ENCODE results near the gene CAMKK1. TPM values are rescaled to one million over a fixed set of nuclear protein-coding genes. Genes with fewer than 3 reads are reported as not detected.
A peak's percentile ranks its signal among the peaks of the same experiment; 100 is the strongest.

Gene CAMKK1
- total RNA-seq, 1 donor from 2014 or later: 3.8 TPM

GRCh38 chr17:3915995-3916696 lies 23.3 kb upstream of the CAMKK1 start, which contains the start of gene P2RX1:
Gene P2RX1, minus strand, starts transcription at chr17:3916465. Its CDS starts 240 bp downstream, at chr17:3916225.
- H3K4me3 Mint-ChIP-seq (ENCODE audit: unreplicated experiment): no peak within 1 kb of the TSS
- H3K27ac Mint-ChIP-seq (ENCODE audit: unreplicated experiment): no peak within 1 kb of the TSS

GRCh38 chr17:3915581-3915994 lies 22.7 kb upstream of the CAMKK1 start:
- no peak overlapping the region for H3K27ac Mint-ChIP-seq (ENCODE audit: unreplicated experiment)
- no peaks in the 10 kb centered on the region for H3K36me3 Mint-ChIP-seq (ENCODE audit: low read depth, unreplicated experiment)
- Histone ChIP-seq H3K9me3 (ENCODE audit: insufficient read depth, low read depth, low read length) (no peaks in the 10 kb centered on the region), H4K20me1 (ENCODE audit: insufficient read depth, low read length) (no peaks in the 10 kb centered on the region), H3K27me3 (ENCODE audit: insufficient read depth, low read length) (no peaks in the 10 kb centered on the region), H3K4me2 (ENCODE audit: low read length) (no peak overlapping the region), H3K4me1 (ENCODE audit: insufficient read depth, low read length) (no peaks in the 10 kb centered on the region), H2AFZ (ENCODE audit: low read depth, low read length) (no peak overlapping the region), H3K27ac (ENCODE audit: low read depth, low read length) (no peak overlapping the region), H3K9ac (ENCODE audit: low read length) (no peak overlapping the region), H3K4me3 (ENCODE audit: insufficient read depth, low read depth, low read length) (no peak overlapping the region), H3K36me3 (ENCODE audit: insufficient read depth, low read length) (no peaks in the 10 kb centered on the region), H3K79me2 (ENCODE audit: insufficient read depth, low read length) (no peaks in the 10 kb centered on the region)
- H3K9me3 Mint-ChIP-seq (ENCODE audit: unreplicated experiment): no peaks in the 10 kb centered on the region
- peaks cover 32% of the 10 kb centered on the region for H3K27me3 Mint-ChIP-seq (ENCODE audit: low read depth, unreplicated experiment)
- DNase-seq (ENCODE audit: low read depth) (no peak), FAIRE-seq (no peak)
- TF ChIP-seq CTCF (IDR thresholded peaks at IDR 0.05; ENCODE audit: insufficient read depth, low read depth, low read length) (no peak), EZH2 (IDR thresholded peaks at IDR 0.05; ENCODE audit: insufficient read depth, low read length) (no peak)
- H3K4me3 Mint-ChIP-seq (ENCODE audit: unreplicated experiment): no peak overlapping the region
- H3K4me1 Mint-ChIP-seq (ENCODE audit: low read depth, unreplicated experiment): no peaks in the 10 kb centered on the region

More at GRCh38 chr17:3915995-3916696, 23.3 kb upstream of the CAMKK1 start, which contains the start of gene P2RX1:
- H3K27me3 Mint-ChIP-seq (ENCODE audit: low read depth, unreplicated experiment): peaks cover 34% of the 10 kb centered on the region
- FAIRE-seq (no peak), DNase-seq (ENCODE audit: low read depth) (no peak)
- no peaks in the 10 kb centered on the region for H3K36me3 Mint-ChIP-seq (ENCODE audit: low read depth, unreplicated experiment)
- no peaks in the 10 kb centered on the region for H3K36me3 ChIP-seq (ENCODE audit: insufficient read depth, low read length)
- H3K4me1 Mint-ChIP-seq (ENCODE audit: low read depth, unreplicated experiment): no peaks in the 10 kb centered on the region
- H2AFZ ChIP-seq (ENCODE audit: low read depth, low read length): no peak within 1 kb of the TSS
- no peak within 1 kb of the TSS for H3K27ac ChIP-seq (ENCODE audit: low read depth, low read length)
- H3K4me2 ChIP-seq (ENCODE audit: low read length): no peak within 1 kb of the TSS
- no peaks in the 10 kb centered on the region for H3K9me3 Mint-ChIP-seq (ENCODE audit: unreplicated experiment)
- H4K20me1 ChIP-seq (ENCODE audit: insufficient read depth, low read length): no peaks in the 10 kb centered on the region
- H3K79me2 ChIP-seq (ENCODE audit: insufficient read depth, low read length): no peaks in the 10 kb centered on the region
- TF ChIP-seq CTCF (IDR thresholded peaks at IDR 0.05; ENCODE audit: insufficient read depth, low read depth, low read length) (no peak), EZH2 (IDR thresholded peaks at IDR 0.05; ENCODE audit: insufficient read depth, low read length) (no peak)
- H3K4me1 ChIP-seq (ENCODE audit: insufficient read depth, low read length): no peaks in the 10 kb centered on the region
- H3K9me3 ChIP-seq (ENCODE audit: insufficient read depth, low read depth, low read length): no peaks in the 10 kb centered on the region
- H3K4me3 ChIP-seq (ENCODE audit: insufficient read depth, low read depth, low read length): no peak within 1 kb of the TSS
- no peak within 1 kb of the TSS for H3K9ac ChIP-seq (ENCODE audit: low read length)
- no peaks in the 10 kb centered on the region for H3K27me3 ChIP-seq (ENCODE audit: insufficient read depth, low read length)

GRCh38 chr17:3914312-3914670 lies 21.4 kb upstream of the CAMKK1 start:
- Histone ChIP-seq H3K9me3 (ENCODE audit: insufficient read depth, low read depth, low read length) (no peaks in the 10 kb centered on the region), H3K4me2 (ENCODE audit: low read length) (no peak overlapping the region), H3K27ac (ENCODE audit: low read depth, low read length) (no peak overlapping the region), H3K4me1 (ENCODE audit: insufficient read depth, low read length) (no peaks in the 10 kb centered on the region), H2AFZ (ENCODE audit: low read depth, low read length) (peak overlapping the region; percentile 60), H4K20me1 (ENCODE audit: insufficient read depth, low read length) (no peaks in the 10 kb centered on the region), H3K79me2 (ENCODE audit: insufficient read depth, low read length) (no peaks in the 10 kb centered on the region), H3K4me3 (ENCODE audit: insufficient read depth, low read depth, low read length) (no peak overlapping the region), H3K9ac (ENCODE audit: low read length) (no peak overlapping the region), H3K36me3 (ENCODE audit: insufficient read depth, low read length) (no peaks in the 10 kb centered on the region), H3K27me3 (ENCODE audit: insufficient read depth, low read length) (no peaks in the 10 kb centered on the region)
- Mint-ChIP-seq H3K4me1 (ENCODE audit: low read depth, unreplicated experiment) (no peaks in the 10 kb centered on the region), H3K27me3 (ENCODE audit: low read depth, unreplicated experiment) (peaks cover 33% of the 10 kb centered on the region), H3K27ac (ENCODE audit: unreplicated experiment) (no peak overlapping the region), H3K36me3 (ENCODE audit: low read depth, unreplicated experiment) (no peaks in the 10 kb centered on the region), H3K9me3 (ENCODE audit: unreplicated experiment) (no peaks in the 10 kb centered on the region), H3K4me3 (ENCODE audit: unreplicated experiment) (no peak overlapping the region)
- TF ChIP-seq EZH2 (IDR thresholded peaks at IDR 0.05; ENCODE audit: insufficient read depth, low read length) (no peak), CTCF (IDR thresholded peaks at IDR 0.05; ENCODE audit: insufficient read depth, low read depth, low read length) (no peak)
- FAIRE-seq (no peak), DNase-seq (ENCODE audit: low read depth) (no peak)

Measured in astrocyte (in vitro differentiated cells and primary cell).